NCI-H460 (cell line): Measurements from ENCODE around the gene RFPL3. TPM values are rescaled to one million over a fixed set of nuclear protein-coding genes. Genes with fewer than 3 reads are reported as not detected.
"Not testable (repeated sequence)": the region's sequence is repeated elsewhere in the genome, so short reads cannot be mapped to it uniquely, and the experiment has no call there.

ENCODE experiments used
- DNase-seq: peaks from one replicate; pipeline ENCODE4 v3.0.0-alpha.2; 2016; ENCODE audit warnings: low read depth; ENCODE audit errors: extremely low read depth
- total RNA-seq: library from RNA; depleted of rRNA; stranded (reverse); fragments of >200 nt; shearing (Covaris generic); gene quantifications from 2 replicates; pipeline ENCODE4 v1.2.3, GENCODE V29; 2014

RFPL3 gene
- total RNA-seq, 1 experiment from 2014 or later = not detected

- no peak for DNase-seq
Measured at GRCh38 chr22:32348031-32348611, 9.5 kb upstream of the RFPL3 start.

GRCh38 chr22:32351875-32352274 is 5.8 kb upstream of the RFPL3 start:
- DNase-seq = not testable (repeated sequence)

GRCh38 chr22:32352681-32353080 is 5.0 kb upstream of the RFPL3 start:
- DNase-seq = no peak

- DNase-seq = no peak
Measured at GRCh38 chr22:32353292-32353691, 4.4 kb upstream of the RFPL3 start.

- DNase-seq = no peak
Measured at GRCh38 chr22:32353840-32354239, 3.8 kb upstream of the RFPL3 start.

GRCh38 chr22:32354360-32355351 is 3.0 kb upstream of the RFPL3 start:
- DNase-seq = no peak

GRCh38 chr22:32355760-32356159 is 1.9 kb upstream of the RFPL3 start:
- peak; percentile 1 for DNase-seq

GRCh38 chr22:32360096-32360495 is 2.4 kb downstream of the RFPL3 start:
- not testable (repeated sequence) for DNase-seq

GRCh38 chr22:32361257-32361656 is 3.6 kb downstream of the RFPL3 start:
- no peak for DNase-seq

GRCh38 chr22:32364210-32364609 is 6.5 kb downstream of the RFPL3 start:
- no peak for DNase-seq

GRCh38 chr22:32375678-32376450 is 18.2 kb downstream of the RFPL3 start:
- DNase-seq = no peak

- DNase-seq = no peak
Measured at GRCh38 chr22:32376681-32377080, 19.0 kb downstream of the RFPL3 start.

GRCh38 chr22:32378707-32379272 is 21.1 kb downstream of the RFPL3 start:
- peak; percentile 45 for DNase-seq

- DNase-seq = no peak
Measured at GRCh38 chr22:32380991-32381390, 23.3 kb downstream of the RFPL3 start.

GRCh38 chr22:32385681-32386080 is 28.0 kb downstream of the RFPL3 start:
- no peak for DNase-seq

- no peak for DNase-seq
Measured at GRCh38 chr22:32389685-32390084, 32.0 kb downstream of the RFPL3 start.

- DNase-seq = no peak
Measured at GRCh38 chr22:32395107-32395506, 37.4 kb downstream of the RFPL3 start.

- no peak for DNase-seq
Measured at GRCh38 chr22:32396255-32396654, 38.6 kb downstream of the RFPL3 start.

GRCh38 chr22:32396746-32397145 is 39.1 kb downstream of the RFPL3 start:
- no peak for DNase-seq

- DNase-seq = no peak
Measured at GRCh38 chr22:32401486-32401885, 43.8 kb downstream of the RFPL3 start.

GRCh38 chr22:32404021-32404420 is 46.4 kb downstream of the RFPL3 start:
- no peak for DNase-seq
